A172 (cell line): ENCODE measurements around the gene PDX1. TPM values are rescaled to one million over a fixed set of nuclear protein-coding genes. Genes with fewer than 3 reads are reported as not detected.

Source experiments
- DNase-seq: peaks from one replicate; pipeline ENCODE4 v3.0.0-alpha.2; 2015; ENCODE audit warnings: low spot score
- total RNA-seq: library from RNA; depleted of rRNA; stranded (reverse); fragments of >200 nt; shearing (Covaris generic); gene quantifications from 2 replicates; pipeline ENCODE4 v1.2.3, GENCODE V29; 2014; rRNA removed

PDX1 gene
- total RNA-seq, result 0.22 TPM in 1 of 2 replicates, not detected in the other

DNA sequence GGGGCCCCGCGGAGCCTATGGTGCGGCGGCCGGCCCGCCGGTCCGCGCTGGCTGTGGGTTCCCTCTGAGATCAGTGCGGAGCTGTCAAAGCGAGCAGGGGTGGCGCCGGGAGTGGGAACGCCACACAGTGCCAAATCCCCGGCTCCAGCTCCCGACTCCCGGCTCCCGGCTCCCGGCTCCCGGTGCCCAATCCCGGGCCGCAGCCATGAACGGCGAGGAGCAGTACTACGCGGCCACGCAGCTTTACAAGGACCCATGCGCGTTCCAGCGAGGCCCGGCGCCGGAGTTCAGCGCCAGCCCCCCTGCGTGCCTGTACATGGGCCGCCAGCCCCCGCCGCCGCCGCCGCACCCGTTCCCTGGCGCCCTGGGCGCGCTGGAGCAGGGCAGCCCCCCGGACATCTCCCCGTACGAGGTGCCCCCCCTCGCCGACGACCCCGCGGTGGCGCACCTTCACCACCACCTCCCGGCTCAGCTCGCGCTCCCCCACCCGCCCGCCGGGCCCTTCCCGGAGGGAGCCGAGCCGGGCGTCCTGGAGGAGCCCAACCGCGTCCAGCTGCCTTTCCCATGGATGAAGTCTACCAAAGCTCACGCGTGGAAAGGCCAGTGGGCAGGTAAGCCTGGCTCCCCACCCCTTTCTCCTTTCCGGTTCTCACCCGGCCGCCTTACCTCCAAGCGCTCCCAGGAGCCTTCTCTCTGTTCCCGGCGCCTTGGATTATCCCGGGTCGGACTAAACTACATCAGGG, at the start of gene PDX1:
Gene PDX1, plus strand, starts transcription at position 67 of the 743 bp plus-strand sequence. Its CDS starts 139 bp downstream, at position 206.
- DNase-seq, result no peak

- no peak for DNase-seq
Observed at GRCh38 chr13:27878274-27878673, 41.5 kb upstream of the PDX1 start.

- DNase-seq, result no peak
Observed at GRCh38 chr13:27889471-27889870, 30.3 kb upstream of the PDX1 start.

DNA sequence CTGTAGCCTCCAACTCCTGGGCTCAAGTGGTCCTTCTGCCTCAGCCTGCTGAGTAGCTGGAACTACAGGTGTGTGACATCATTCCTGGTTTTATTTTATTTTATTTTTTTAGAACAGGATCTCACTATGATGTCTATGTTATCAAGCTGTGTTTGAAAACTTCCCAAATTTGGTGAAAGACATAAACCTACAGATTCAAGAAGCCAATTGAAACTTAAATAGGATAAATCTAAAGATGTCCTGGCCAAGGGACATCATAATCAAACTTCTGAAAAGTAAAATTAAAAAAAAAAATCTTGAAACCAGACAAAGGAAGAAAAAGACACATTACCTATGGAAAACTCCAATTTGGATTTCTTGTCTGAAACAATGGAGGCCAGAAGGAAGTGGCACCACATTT, 23.1 kb upstream of the PDX1 start:
- DNase-seq, result no peak

GRCh38 chr13:27904719-27905118, 15.1 kb upstream of the PDX1 start:
- DNase-seq, result no peak

GRCh38 chr13:27905650-27906049, 14.2 kb upstream of the PDX1 start:
- DNase-seq, result no peak

- no peak for DNase-seq
Observed at GRCh38 chr13:27907121-27907787, 12.5 kb upstream of the PDX1 start.

DNA sequence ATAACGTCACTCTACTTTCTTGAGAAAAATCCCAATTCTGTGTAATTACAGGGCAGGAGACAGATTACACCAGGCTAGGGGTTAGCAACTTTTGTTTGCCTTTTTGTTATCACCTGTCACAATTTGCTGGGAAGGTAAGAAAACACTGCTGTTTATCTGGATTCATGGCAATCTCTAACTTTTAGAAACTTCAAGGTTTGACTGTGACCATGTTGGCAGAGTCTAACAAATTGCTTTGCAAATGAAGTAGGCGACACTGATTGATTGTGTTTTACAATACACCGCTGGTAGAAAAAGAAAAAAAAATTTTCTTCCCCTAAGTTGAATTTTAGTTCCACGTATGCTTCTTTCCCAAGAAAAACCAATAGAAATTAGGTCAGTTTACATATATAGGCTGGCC, 10.4 kb upstream of the PDX1 start:
- no peak for DNase-seq

DNA sequence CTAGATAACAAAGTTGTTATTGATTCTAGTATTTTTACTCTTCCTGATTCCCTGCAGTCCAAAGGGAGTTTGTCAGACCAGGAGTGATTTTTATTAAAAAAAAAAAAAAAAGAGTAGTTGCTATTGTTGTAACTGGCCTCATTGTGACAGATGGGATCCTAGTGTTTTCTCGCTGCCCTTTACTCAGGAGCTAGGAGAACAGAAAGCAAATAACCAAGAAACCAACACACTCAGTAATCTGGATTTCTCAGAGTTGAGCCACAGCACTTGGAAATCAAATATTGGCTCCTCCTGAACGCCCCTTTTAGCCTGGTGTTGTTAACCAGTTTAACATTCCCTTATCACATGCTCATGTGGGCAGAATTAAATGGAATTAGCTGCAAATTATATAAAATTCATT, 8.3 kb upstream of the PDX1 start:
- no peak for DNase-seq

DNA sequence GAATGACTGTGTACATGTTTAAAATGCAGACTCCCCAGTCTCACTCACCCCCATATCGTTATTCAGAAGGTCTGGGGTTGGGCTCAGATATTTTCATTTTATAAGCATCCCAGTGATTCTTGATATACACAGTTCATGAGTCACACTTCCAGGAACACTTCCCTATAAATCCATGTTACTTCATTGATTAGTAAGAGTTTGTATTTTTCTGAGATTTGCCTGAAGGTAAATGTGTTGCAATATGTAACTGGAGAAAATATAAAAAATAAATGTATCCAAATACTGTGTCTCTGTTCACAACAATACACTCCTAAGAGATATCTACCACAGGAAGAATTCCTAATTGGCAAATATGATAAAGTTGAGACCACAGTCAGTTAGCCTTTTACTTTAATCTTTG, 6.6 kb upstream of the PDX1 start:
- DNase-seq, result no peak

DNA sequence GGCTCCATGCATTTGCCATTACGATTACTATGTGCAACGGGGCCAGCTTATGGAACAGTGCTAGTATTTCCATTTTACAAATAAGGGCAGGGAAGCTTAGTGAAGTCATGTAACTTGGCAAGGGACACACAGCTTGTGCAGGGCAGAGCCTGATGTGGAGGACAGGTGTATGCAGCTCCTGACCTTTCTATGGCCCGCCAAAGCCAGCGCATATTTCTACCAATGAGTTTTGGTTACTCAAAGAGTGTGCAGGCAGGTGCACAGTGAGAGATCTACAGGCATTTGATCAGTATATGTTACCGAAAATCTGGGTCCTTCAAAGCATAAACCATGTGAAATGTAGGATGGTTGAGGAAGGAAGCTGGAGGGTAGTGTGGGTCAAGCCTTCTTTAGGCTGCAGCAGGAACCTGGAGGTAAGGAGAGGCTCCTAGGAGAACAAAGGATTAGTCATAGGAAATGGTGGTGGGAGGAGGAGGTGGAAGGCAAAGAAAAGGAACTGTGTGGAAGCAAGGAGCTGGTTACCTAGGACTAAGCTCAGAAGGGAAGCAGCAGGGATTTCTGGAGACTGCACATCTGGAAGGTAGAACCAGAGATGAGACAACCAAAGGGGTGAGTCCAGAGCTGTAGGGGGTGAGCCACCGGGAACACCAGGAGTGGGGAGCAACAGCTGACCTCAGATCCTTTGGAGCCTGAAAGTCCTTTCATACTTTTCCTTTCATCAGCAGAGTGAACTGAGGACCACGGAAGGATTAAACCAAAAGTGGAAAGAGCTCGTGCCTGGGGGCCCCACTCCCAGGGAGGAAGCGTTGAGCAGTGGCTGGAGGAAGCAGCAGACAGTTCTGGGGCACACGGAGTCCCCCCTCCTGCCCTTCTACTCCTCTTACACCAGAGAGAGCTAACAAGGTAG, 4.2 kb upstream of the PDX1 start:
- peak; percentile 19 for DNase-seq

GRCh38 chr13:27917121-27917947, 2.5 kb upstream of the PDX1 start:
- DNase-seq, result no peak

DNA sequence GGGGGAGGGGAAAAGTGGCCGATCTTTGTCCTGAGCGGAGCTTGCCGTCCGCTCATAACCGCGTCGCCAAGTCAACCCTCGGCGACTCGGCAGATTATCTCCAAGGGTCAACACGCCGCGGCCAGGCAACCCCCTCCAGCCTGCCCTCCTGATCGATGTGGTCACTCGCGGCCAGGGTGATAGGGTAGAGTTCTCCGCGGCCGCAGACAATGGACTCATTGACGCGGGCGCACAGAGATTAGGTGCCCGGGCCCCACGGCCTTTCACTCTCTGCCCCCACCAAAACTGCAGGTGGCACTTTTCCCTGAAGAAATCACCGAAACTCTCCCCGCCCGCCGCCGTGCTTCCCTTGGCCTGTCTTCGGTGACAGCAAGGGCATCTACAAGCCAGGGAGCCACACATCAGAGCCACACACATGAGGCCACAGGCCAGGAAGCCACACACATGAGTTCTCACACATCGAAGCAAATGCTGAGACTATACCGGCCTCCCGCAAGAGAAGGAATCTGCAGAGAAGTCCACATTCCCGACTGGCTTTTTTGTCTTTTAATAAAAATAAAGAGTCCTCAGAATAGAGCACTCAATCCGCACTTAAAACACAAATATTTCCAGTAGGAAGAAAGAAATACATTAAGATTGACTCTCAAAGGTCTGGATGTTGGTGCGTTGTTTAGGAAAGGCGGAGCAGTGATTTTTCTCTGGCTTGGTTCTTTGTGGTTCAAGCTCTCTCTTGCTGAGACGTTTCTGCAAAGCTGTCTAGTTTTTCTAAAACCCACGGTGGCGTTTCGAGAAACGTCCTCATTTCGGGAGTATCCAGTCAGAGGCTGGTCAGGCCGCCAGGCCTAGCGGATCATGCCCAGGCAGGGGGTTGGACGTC, 1.5 kb upstream of the PDX1 start:
- no peak for DNase-seq

DNA sequence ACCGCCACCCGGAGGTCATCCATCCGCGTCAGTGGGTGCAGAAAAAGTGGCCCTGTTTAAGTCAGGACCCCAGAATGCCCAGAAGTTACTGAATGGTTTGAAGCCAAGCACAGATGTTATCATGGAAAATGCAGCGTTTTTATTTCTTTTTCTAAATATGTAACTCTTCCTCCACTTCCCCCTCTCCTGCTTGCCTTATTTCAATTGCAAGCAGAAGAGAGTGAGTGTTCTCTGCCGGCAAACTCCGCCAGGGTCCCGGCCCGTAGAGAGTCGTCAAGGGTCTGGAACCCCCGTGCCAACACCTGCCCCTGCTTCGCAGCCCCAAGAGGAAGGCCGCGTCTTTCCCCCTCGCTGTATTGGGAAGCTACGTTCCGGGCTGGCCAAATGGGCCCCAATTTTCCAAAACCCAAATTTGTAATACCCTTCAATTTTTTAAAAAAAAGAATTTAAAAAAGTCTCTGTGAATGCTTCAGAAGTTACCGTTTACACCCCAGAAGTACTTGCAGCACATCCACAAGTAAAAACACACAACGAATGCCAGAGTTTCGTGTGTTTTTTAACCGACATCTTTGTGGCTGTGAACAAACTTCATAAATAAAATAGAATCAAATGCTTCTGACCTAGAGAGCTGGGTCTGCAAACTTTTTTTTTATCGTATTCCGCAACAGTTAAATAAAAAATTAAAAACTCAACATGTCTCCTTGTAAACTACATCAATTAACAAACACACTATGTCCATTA, 712 bp upstream of the PDX1 start:
- DNase-seq, result no peak

- DNase-seq, result peak; percentile 13
Observed at GRCh38 chr13:27919659-27919933, 204 bp upstream of the PDX1 start.

- no peak for DNase-seq
Observed at GRCh38 chr13:27920677-27921420, 1.0 kb downstream of the PDX1 start.

DNA sequence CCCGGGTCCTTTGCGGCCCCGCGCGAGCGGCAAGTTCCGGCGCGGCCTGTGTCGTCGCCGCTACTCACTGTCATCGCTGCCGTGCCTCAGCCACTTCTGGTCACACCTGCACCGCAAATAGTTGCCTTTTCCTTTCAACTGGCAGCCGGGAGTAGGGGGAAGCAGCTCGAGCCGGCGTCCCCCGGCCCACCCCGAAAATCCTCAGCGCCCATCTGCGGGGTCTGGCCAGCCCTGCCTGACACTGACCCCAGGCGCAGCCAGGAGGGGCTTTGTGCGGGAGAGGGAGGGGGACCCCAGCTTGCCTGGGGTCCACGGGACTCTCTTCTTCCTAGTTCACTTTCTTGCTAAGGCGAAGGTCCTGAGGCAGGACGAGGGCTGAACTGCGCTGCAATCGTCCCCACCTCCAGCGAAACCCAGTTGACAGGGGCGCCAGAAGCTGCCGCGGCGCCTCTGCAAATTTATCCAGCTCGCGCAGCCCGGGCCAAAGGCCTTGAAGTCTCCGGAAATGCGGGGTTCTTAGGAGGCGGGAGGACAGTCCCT, 1.7 kb downstream of the PDX1 start:
- no peak for DNase-seq

DNA sequence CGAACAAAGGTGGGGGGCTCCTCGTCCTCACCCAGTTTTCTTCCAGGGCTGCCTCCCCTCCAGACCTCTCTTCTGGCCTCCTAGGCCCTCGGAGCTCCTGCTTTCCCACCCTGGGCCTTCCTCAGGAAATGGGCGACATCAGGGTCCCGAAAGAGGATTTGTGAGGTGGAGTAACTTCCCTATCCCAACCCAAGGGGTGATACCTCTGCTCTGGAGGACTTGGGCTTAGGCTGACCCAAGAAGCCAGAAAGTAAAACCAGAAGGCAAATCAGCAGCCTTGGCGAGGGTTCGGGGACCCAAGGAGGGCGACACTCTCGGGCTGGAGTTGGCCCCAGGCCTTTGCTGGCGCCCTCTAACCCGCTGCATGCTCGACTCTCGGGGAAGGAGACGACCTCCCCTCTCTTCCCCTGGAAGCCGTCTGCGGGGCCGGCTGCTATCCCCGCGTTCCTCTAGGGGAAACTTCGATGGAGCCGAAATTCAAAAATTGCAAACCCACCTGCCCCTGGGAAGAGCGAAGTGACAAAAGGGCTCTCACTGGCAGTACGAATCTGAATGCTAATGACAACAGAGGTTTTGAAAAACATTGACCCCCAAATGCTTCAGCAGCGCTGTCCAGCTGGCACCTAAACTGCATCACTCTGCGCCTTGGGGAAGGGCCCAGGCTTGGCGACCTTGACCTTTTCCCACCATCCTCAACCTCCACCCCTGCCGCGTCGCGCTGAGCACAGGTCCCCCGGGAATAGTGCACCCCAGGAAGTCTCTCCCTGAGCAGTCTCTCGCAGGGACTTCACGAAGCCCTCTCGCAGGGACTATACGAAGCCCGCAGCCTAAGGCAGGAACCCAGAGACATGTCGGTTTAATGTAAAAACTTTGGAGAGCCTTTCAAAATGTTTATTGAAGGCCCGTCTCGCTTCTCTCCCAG, 2.4 kb downstream of the PDX1 start:
- no peak for DNase-seq
